Mammary epithelial cell (primary cell): ENCODE measurements around the gene ZFAND3.

Experiments used
- EZH2 ChIP-seq: IDR thresholded peaks from 2 replicates; pipeline ENCODE4 v1.6.1; 2012; ENCODE audit warnings: low read length, inconsistent platforms, borderline replicate concordance
- TF ChIP-seq, protein P1 (sequence below), 2 donors: IDR thresholded peaks in 1 of 2; conservative IDR thresholded peaks in 1 of 2; 2 replicates each; pipeline ENCODE4 v1.5.1; 2011 to 2012; ENCODE audit warnings: inconsistent platforms in 2 of 2, low read length in 2 of 2, mild to moderate bottlenecking in 2 of 2, control low read depth in 1 of 2, low read depth in 1 of 2; ENCODE audit not compliant: insufficient read depth in 1 of 2; ENCODE audit errors: extremely low read depth in 1 of 2

- TF ChIP-seq, protein P1, sequence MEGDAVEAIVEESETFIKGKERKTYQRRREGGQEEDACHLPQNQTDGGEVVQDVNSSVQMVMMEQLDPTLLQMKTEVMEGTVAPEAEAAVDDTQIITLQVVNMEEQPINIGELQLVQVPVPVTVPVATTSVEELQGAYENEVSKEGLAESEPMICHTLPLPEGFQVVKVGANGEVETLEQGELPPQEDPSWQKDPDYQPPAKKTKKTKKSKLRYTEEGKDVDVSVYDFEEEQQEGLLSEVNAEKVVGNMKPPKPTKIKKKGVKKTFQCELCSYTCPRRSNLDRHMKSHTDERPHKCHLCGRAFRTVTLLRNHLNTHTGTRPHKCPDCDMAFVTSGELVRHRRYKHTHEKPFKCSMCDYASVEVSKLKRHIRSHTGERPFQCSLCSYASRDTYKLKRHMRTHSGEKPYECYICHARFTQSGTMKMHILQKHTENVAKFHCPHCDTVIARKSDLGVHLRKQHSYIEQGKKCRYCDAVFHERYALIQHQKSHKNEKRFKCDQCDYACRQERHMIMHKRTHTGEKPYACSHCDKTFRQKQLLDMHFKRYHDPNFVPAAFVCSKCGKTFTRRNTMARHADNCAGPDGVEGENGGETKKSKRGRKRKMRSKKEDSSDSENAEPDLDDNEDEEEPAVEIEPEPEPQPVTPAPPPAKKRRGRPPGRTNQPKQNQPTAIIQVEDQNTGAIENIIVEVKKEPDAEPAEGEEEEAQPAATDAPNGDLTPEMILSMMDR (conservative IDR thresholded peaks at IDR 0.05 in 1 of 2, IDR thresholded peaks at IDR 0.05 in 1 of 2; ENCODE audit: extremely low read depth in 1 of 2, insufficient read depth in 1 of 2, low read depth in 1 of 2, low read length in 2 of 2), result no peak
- no peak for TF ChIP-seq EZH2
Measured at GRCh38 chr6:37818536-37819176, 871 bp upstream of the ZFAND3 start.
